ENCODE data around the gene HIGD1A.

The HIGD1A gene

GRCh38 chr3:42735019-42735418 is 69.3 kb downstream of the HIGD1A start:
- DNase-seq (ENCODE audit: low spot score) = no peak

- DNase-seq (ENCODE audit: low spot score) = no peak
Measured at GRCh38 chr3:42734263-42734860, 69.9 kb downstream of the HIGD1A start.

GRCh38 chr3:42733501-42734262 is 70.6 kb downstream of the HIGD1A start:
- no peak for DNase-seq (ENCODE audit: low spot score)
